HCT116 (cell line): Measurements from ENCODE around the gene GIPC3. TPM values are rescaled to one million over a fixed set of nuclear protein-coding genes. Genes with fewer than 3 reads are reported as not detected.

Source experiments
- ATAC-seq: fragments of 200-7000 bp; cut with Tn5 transposase; 2 replicates; pipeline ENCODE4 v1.9.1; 2020; ENCODE audit warnings: mild to moderate bottlenecking, moderate library complexity
- BruUV-seq: library from RNA; stranded (reverse); fragments of 400-500 nt; replicated peaks from 2 replicates; lab custom pipeline; 2021; lab: Mats Ljungman, UMichigan
- CTCF ChIA-PET: fragments of 300-600 bp; sonication (Branson Sonifier 250); formaldehyde crosslinking; loops from one replicate; lab custom pipeline; 2021; ENCODE audit warnings: antibody characterized with exemption; lab: Charles Lee
- POLR2A ChIA-PET: fragments of 300-600, 350-600 bp; sonication (Branson Sonifier 250); formaldehyde crosslinking; loops from one replicate; lab custom pipeline; 2021; ENCODE audit warnings: antibody characterized with exemption; lab: Charles Lee
- RAD21 ChIA-PET, 2 experiments: fragments of 300-600 bp; sonication (Branson Sonifier 250); formaldehyde crosslinking; loops; one replicate each; lab custom pipeline; 2023; ENCODE audit warnings: low total read pairs in 2 of 2; ENCODE audit not compliant: uncharacterized antibody in 2 of 2, unreplicated experiment in 2 of 2, low non-redundant PET in 1 of 2; lab: Charles Lee
- DNase-seq: peaks from one replicate; pipeline ENCODE4 v3.0.0-alpha.2; 2010; ENCODE audit warnings: low read depth, low spot score
- H2AFZ ChIP-seq: fragments of 200-600 bp; shearing (Covaris generic), sonication (generic); 2 replicates; pipeline ENCODE4 v1.6.1; 2017; ENCODE audit warnings: low read depth, mixed run types, mixed read lengths, antibody characterized with exemption, low read length; ENCODE audit not compliant: poor library complexity, severe bottlenecking
- H3K27ac ChIP-seq: 2 replicates; pipeline ENCODE4 v1.5.1; 2012; ENCODE audit warnings: low read depth, low read length
- H3K27me3 ChIP-seq: fragments of 200-600 bp; sonication (generic); 2 replicates; pipeline ENCODE4 v1.6.1; 2016; ENCODE audit warnings: mixed run types, low read length, mixed read lengths; ENCODE audit not compliant: insufficient read depth
- H3K36me3 ChIP-seq, 2 experiments: fragments of 200-500 bp in 1 of 2; fragments of 200-600 bp in 1 of 2; sonication (Bioruptor generic) in 1 of 2; sonication (generic) in 1 of 2; 2 replicates each; pipeline versions ENCODE4 v1.5.1 to v1.6.1; 2014 to 2016; ENCODE audit warnings: low read length in 2 of 2, inconsistent platforms in 1 of 2, mixed read lengths in 1 of 2, mixed run types in 1 of 2; ENCODE audit not compliant: insufficient read depth in 2 of 2, control insufficient read depth in 1 of 2
- H3K4me1 ChIP-seq, 2 experiments: fragments of 200-600 bp in 1 of 2; sonication (generic) in 1 of 2; 2 replicates each; pipeline versions ENCODE4 v1.5.1 to v1.6.1; 2012 to 2017; ENCODE audit warnings: low read length in 2 of 2, inconsistent platforms in 1 of 2, mild to moderate bottlenecking in 1 of 2, mixed read lengths in 1 of 2, mixed run types in 1 of 2, moderate library complexity in 1 of 2; ENCODE audit not compliant: insufficient read depth in 2 of 2, control insufficient read depth in 1 of 2
- H3K4me2 ChIP-seq: fragments of 200-600 bp; sonication (generic); 2 replicates; pipeline ENCODE4 v1.6.1; 2017; ENCODE audit warnings: mixed run types, low read length, mixed read lengths
- H3K4me3 ChIP-seq, 2 experiments: fragments of 200-600 bp in 1 of 2; sonication (generic) in 1 of 2; replicated peaks in 1 of 2; 2 replicates each; pipeline ENCODE4 v1.5.1; 2011 to 2016; ENCODE audit warnings: low read length in 2 of 2, control low read depth in 1 of 2, low read depth in 1 of 2, mild to moderate bottlenecking in 1 of 2, mixed read lengths in 1 of 2, mixed run types in 1 of 2
- H3K79me2 ChIP-seq: fragments of 200-600 bp; sonication (generic); 2 replicates; pipeline ENCODE4 v1.6.1; 2017; ENCODE audit warnings: mild to moderate bottlenecking, mixed run types, low read length, moderate library complexity, mixed read lengths; ENCODE audit not compliant: insufficient read depth
- H3K9ac ChIP-seq: fragments of 200-600 bp; sonication (generic); 2 replicates; pipeline ENCODE4 v1.6.1; 2016; ENCODE audit warnings: low read length, mixed read lengths
- H3K9me2 ChIP-seq: fragments of 200-600 bp; sonication (generic), shearing (Covaris generic); 2 replicates; pipeline ENCODE4 v1.6.1; 2017; ENCODE audit warnings: mixed run types, mild to moderate bottlenecking, moderate library complexity; ENCODE audit not compliant: insufficient read depth
- H3K9me3 ChIP-seq, 2 experiments: fragments of 200-500 bp in 1 of 2; fragments of 200-600 bp in 1 of 2; sonication (Bioruptor generic) in 1 of 2; sonication (generic) in 1 of 2; 2 replicates each; pipeline ENCODE4 v1.6.1; 2014 to 2017; ENCODE audit warnings: low read length in 2 of 2, mixed read lengths in 2 of 2, inconsistent platforms in 1 of 2, low read depth in 1 of 2, mild to moderate bottlenecking in 1 of 2, mixed run types in 1 of 2, moderate library complexity in 1 of 2; ENCODE audit not compliant: control insufficient read depth in 1 of 2, insufficient read depth in 1 of 2
- H4K20me1 ChIP-seq: fragments of 200-600 bp; sonication (generic), shearing (Covaris generic); 2 replicates; pipeline ENCODE4 v1.6.1; 2017; ENCODE audit warnings: mixed run types, mild to moderate bottlenecking, moderate library complexity; ENCODE audit not compliant: insufficient read depth
- CBX3 ChIP-seq: IDR thresholded peaks from 2 replicates; pipeline ENCODE4 v1.6.1; 2012; ENCODE audit warnings: low read depth
- EZH2phosphoT487 ChIP-seq: fragments of 200-600 bp; IDR thresholded peaks from 2 replicates; pipeline ENCODE4 v1.6.1; 2018; ENCODE audit warnings: antibody characterized with exemption, borderline replicate concordance
- FOSL1 ChIP-seq: IDR thresholded peaks from 2 replicates; pipeline ENCODE4 v1.6.1; 2012; ENCODE audit warnings: low read depth
- POLR2A ChIP-seq: IDR thresholded peaks from 2 replicates; pipeline ENCODE4 v1.7.0; 2011; ENCODE audit warnings: borderline replicate concordance; ENCODE audit not compliant: insufficient read depth, insufficient read length; ENCODE audit errors: extremely low read depth
- TCF7L2 ChIP-seq: IDR thresholded peaks from 2 replicates; pipeline ENCODE4 v1.7.0; 2011; ENCODE audit warnings: borderline replicate concordance, inconsistent platforms; ENCODE audit not compliant: insufficient read depth, insufficient read length; ENCODE audit errors: extremely low read depth
- YY1 ChIP-seq: IDR thresholded peaks from 2 replicates; pipeline ENCODE4 v1.6.1; 2011; ENCODE audit warnings: low read length, low read depth, moderate library complexity, mild to moderate bottlenecking; ENCODE audit not compliant: insufficient replicate concordance; ENCODE audit errors: extremely low read depth
- ZNF274 ChIP-seq: fragments of 200-500 bp; sonication (Bioruptor generic); IDR thresholded peaks from 2 replicates; pipeline ENCODE4 v1.6.1; 2014; ENCODE audit warnings: mild to moderate bottlenecking, low read depth, low read length, inconsistent platforms
- intact Hi-C: fragments of 100-400 bp; cut with micrococcal nuclease; formaldehyde crosslinking; loops from 2 replicates; pipeline ENCODE4 v1.10.0; 2022
- total RNA-seq: library from RNA; stranded (reverse); gene quantifications from one replicate; pipeline ENCODE4 v1.2.1, GENCODE V29; 2021; ENCODE audit not compliant: unreplicated experiment
- TF ChIP-seq, protein P1 (sequence below): IDR thresholded peaks from 2 replicates; pipeline ENCODE4 v1.6.1; 2011; ENCODE audit warnings: mild to moderate bottlenecking, low read length, moderate library complexity; ENCODE audit not compliant: insufficient replicate concordance; ENCODE audit errors: extremely low read depth
- TF ChIP-seq, protein P2 (sequence below), 3 experiments: fragments of 200-600 bp in 1 of 3; sonication (generic) in 1 of 3; IDR thresholded peaks in 2 of 3; conservative IDR thresholded peaks in 1 of 3; 2 replicates each; pipeline ENCODE4 v1.5.1; 2012 to 2017; ENCODE audit warnings: low read depth in 2 of 3, low read length in 2 of 3, antibody characterized with exemption in 1 of 3, borderline replicate concordance in 1 of 3, control low read depth in 1 of 3, mild to moderate bottlenecking in 1 of 3, mixed read lengths in 1 of 3, mixed run types in 1 of 3, moderate library complexity in 1 of 3; ENCODE audit not compliant: insufficient read depth in 1 of 3
- TF ChIP-seq, protein P3 (sequence below): IDR thresholded peaks from 2 replicates; pipeline ENCODE4 v1.6.1; 2012

The GIPC3 gene
- total RNA-seq, 1 experiment from 2014 or later: not detected

DNA sequence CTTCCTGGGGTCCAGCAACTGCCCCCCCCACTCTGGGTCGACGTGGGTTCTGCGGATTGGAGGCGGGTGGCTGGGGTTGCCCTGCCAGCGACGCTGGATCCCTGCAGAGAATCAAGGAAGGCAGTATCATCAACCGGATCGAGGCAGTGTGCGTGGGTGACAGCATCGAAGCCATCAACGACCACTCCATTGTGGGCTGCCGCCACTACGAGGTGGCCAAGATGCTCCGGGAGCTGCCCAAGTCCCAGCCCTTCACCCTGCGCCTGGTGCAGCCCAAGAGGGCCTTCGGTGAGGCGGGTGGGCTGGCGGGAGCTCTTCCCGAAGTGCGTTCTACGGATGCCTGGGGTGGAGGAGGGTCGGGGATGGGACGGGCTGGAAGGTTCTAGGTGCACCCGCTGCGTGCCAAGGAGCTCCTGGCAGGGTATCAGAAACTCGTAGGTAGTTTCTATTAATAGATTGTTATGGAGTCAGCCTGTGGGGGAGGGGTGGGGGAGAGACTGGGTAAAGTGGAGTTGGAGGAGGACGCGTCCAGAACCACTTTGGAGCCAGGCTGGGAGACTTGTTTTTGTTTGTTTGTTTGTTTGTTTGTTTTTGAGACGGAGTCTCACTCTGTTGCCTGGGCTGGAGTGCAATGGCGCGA lies 1.5 kb downstream of the GIPC3 start (continued):
- TF ChIP-seq, protein P1, sequence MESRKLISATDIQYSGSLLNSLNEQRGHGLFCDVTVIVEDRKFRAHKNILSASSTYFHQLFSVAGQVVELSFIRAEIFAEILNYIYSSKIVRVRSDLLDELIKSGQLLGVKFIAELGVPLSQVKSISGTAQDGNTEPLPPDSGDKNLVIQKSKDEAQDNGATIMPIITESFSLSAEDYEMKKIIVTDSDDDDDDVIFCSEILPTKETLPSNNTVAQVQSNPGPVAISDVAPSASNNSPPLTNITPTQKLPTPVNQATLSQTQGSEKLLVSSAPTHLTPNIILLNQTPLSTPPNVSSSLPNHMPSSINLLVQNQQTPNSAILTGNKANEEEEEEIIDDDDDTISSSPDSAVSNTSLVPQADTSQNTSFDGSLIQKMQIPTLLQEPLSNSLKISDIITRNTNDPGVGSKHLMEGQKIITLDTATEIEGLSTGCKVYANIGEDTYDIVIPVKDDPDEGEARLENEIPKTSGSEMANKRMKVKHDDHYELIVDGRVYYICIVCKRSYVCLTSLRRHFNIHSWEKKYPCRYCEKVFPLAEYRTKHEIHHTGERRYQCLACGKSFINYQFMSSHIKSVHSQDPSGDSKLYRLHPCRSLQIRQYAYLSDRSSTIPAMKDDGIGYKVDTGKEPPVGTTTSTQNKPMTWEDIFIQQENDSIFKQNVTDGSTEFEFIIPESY: no peak
- TF ChIP-seq FOSL1 (no peak), EZH2phosphoT487 (no peak), POLR2A (no peak), ZNF274 (no peak)

DNA sequence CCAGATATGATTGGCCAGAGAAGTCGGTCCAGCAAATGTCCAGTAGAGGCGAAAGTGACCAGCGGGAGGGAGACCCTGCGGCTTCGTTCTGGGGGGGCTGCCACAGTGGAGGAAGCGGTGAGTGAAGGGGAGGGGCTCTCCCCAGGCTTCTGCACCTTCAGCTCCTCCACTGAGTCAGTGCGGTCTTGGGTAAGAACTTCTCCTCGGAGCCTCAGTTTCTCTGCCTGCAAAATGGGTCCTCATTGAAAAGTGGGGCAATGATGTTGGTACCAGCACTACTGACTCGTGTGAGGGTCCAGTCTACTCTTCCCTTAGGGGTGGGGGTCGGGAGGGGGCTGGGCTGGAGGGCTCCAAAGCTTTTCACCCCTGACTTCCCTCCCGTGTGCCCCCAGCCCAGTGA lies 4.2 kb downstream of the GIPC3 start:
- Histone ChIP-seq H3K9ac (no peak overlapping the region), H3K9me3 (no peaks in the 10 kb centered on the region), H3K4me3 (no peak overlapping the region), H2AFZ (no peak overlapping the region), H3K4me2 (no peak overlapping the region), H3K27ac (no peak overlapping the region), H4K20me1 (no peaks in the 10 kb centered on the region), H3K4me1 (peaks cover 0 to 5% of the 10 kb centered on the region in 2 experiments; a peak in 1 of 4 replicates), H3K79me2 (no peaks in the 10 kb centered on the region), H3K9me2 (no peaks in the 10 kb centered on the region), H3K36me3 (no peaks in the 10 kb centered on the region), H3K27me3 (no peaks in the 10 kb centered on the region)
- BruUV-seq: no TSS peak
- ChIA-PET CTCF (no interaction called here), POLR2A (no interaction called here), RAD21 (no interaction called here)
- intact Hi-C loops: no loop called here
- ATAC-seq: no peak
- no peak for DNase-seq
- TF ChIP-seq, protein P2, sequence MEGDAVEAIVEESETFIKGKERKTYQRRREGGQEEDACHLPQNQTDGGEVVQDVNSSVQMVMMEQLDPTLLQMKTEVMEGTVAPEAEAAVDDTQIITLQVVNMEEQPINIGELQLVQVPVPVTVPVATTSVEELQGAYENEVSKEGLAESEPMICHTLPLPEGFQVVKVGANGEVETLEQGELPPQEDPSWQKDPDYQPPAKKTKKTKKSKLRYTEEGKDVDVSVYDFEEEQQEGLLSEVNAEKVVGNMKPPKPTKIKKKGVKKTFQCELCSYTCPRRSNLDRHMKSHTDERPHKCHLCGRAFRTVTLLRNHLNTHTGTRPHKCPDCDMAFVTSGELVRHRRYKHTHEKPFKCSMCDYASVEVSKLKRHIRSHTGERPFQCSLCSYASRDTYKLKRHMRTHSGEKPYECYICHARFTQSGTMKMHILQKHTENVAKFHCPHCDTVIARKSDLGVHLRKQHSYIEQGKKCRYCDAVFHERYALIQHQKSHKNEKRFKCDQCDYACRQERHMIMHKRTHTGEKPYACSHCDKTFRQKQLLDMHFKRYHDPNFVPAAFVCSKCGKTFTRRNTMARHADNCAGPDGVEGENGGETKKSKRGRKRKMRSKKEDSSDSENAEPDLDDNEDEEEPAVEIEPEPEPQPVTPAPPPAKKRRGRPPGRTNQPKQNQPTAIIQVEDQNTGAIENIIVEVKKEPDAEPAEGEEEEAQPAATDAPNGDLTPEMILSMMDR (IDR thresholded peaks at IDR 0.05 in 2 of 3, conservative IDR thresholded peaks at IDR 0.05 in 1 of 3; ENCODE audit: borderline replicate concordance in 1 of 3, insufficient read depth in 1 of 3, low read depth in 2 of 3, low read length in 2 of 3): no peak
- TF ChIP-seq TCF7L2 (no peak), CBX3 (no peak), YY1 (no peak)
- TF ChIP-seq, protein P3, sequence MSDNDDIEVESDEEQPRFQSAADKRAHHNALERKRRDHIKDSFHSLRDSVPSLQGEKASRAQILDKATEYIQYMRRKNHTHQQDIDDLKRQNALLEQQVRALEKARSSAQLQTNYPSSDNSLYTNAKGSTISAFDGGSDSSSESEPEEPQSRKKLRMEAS: no peak
